NB4 (cell line): ENCODE measurements around the gene FKBP2.

Experiments
- DNase-seq: peaks from one replicate; pipeline ENCODE4 v3.0.0; 2010; ENCODE audit warnings: low read depth
- H3K4me3 ChIP-seq: one replicate; pipeline ENCODE4 v1.5.1; 2011; ENCODE audit warnings: mild to moderate bottlenecking, low read depth, low read length, moderate library complexity
- CTCF ChIP-seq: IDR thresholded peaks from one replicate; pipeline ENCODE4 v1.5.1; 2012; ENCODE audit warnings: low read depth, low read length
- MAX ChIP-seq: IDR thresholded peaks from 2 replicates; pipeline ENCODE4 v1.6.1; 2011; ENCODE audit warnings: low read depth, low read length
- MYC ChIP-seq: IDR thresholded peaks from 2 replicates; pipeline ENCODE4 v1.6.1; 2011; ENCODE audit warnings: low read depth, low read length
- POLR2A ChIP-seq: IDR thresholded peaks from 2 replicates; pipeline ENCODE4 v1.6.1; 2011; ENCODE audit warnings: mild to moderate bottlenecking; ENCODE audit not compliant: insufficient read length; ENCODE audit errors: extremely low read depth

FKBP2 gene

GRCh38 chr11:64240435-64241240 lies at the start of gene FKBP2:
Gene FKBP2 (plus strand): TSS chr11:64241095. CDS start chr11:64242388, 1,293 bp downstream.
- peak; percentile 64; the same call in 1 of the 2 replicates for TF ChIP-seq MAX
- no peak for TF ChIP-seq CTCF
- peak; percentile 64; the same call in 1 of the 2 replicates for TF ChIP-seq MYC
- TF ChIP-seq POLR2A, result peak; percentile 89
- peak within 1 kb of the TSS; percentile 85 for H3K4me3 ChIP-seq
- peak; percentile 98 for DNase-seq

- no peak for DNase-seq
- H3K4me3 ChIP-seq, result no peak overlapping the region
- TF ChIP-seq MYC (no peak), MAX (no peak), POLR2A (no peak), CTCF (no peak)
Observed at GRCh38 chr11:64192434-64192833, 48.5 kb upstream of the FKBP2 start.

GRCh38 chr11:64196626-64197025 lies 44.3 kb upstream of the FKBP2 start:
- no peak for DNase-seq
- TF ChIP-seq POLR2A, result no peak
- no peak overlapping the region for H3K4me3 ChIP-seq

GRCh38 chr11:64198511-64198910 lies 42.4 kb upstream of the FKBP2 start:
- no peak overlapping the region for H3K4me3 ChIP-seq
- no peak for DNase-seq
- no peak for TF ChIP-seq MYC
- no peak for TF ChIP-seq MAX
- TF ChIP-seq CTCF, result no peak
- no peak for TF ChIP-seq POLR2A

- TF ChIP-seq MYC (no peak), POLR2A (no peak), CTCF (no peak), MAX (no peak)
- H3K4me3 ChIP-seq, result no peak overlapping the region
Observed at GRCh38 chr11:64201543-64201942, 39.4 kb upstream of the FKBP2 start.

GRCh38 chr11:64202992-64203391 lies 37.9 kb upstream of the FKBP2 start:
- H3K4me3 ChIP-seq, result no peak overlapping the region
- no peak for DNase-seq
- TF ChIP-seq MAX (no peak), MYC (no peak), CTCF (no peak), POLR2A (no peak)

More at GRCh38 chr11:64201543-64201942, 39.4 kb upstream of the FKBP2 start:
- no peak for DNase-seq
